GM21737 (cell line): ENCODE results near the gene CYTL1.

Experiments used
- ATAC-seq: cut with Tn5 transposase; IDR thresholded peaks from one replicate; pipeline ENCODE4 v1.9.1; 2021; ENCODE audit warnings: mild to moderate bottlenecking, moderate library complexity; ENCODE audit not compliant: unreplicated experiment

Gene CYTL1

DNA sequence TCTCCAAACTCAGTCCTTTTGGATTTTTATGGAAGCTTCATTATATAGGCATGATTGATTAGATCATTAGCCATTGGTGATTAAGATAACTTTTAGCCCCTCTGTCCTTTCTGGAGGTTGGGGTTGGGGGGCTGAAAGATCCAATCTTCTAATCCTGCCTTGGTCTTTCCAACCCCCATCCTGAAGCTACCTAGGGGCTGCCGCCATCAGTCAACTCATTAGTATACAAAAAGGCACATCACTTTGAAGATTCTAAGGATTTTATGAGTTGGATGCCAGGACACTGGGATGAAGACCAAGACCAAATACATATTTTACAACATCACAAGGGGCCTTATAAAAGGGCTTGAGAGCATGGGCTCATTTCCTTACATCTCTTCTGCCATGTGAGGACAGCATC lies 47.5 kb downstream of the CYTL1 start:
- ATAC-seq, result no peak

DNA sequence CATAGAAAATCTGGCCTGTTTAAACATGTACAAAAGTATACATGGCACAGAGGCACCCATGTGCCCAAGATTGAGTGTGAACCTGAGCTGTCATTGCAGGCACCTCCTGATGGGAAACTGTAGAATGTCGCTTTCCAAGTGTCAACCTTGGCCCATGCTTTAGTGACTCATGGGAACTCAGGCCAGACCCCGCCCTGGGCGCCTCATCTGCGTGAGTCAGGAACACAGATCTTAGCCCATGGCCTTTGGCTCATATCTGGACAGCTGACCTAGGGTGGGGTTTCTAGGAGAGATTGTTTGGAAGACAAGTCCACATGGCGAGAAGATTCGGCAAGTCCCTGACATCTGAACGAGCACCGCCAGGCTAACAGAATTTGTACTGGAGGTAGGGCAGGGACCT lies 50.0 kb downstream of the CYTL1 start:
- no peak for ATAC-seq

GRCh38 chr4:4968161-4968725 lies 51.0 kb downstream of the CYTL1 start:
- no peak for ATAC-seq
